Subcutaneous abdominal adipose tissue (tissue), 5 donors: ENCODE results near the gene RILPL2.

ENCODE experiments used
- H3K27ac ChIP-seq: one replicate; pipeline ENCODE4 v1.7.0; 2013; ENCODE audit warnings: low read depth, mild to moderate bottlenecking, inconsistent platforms, low read length, moderate library complexity
- H3K27me3 ChIP-seq, 5 donors: one replicate each; pipeline ENCODE4 v1.7.0; 2013; ENCODE audit warnings: low read length in 5 of 5, inconsistent platforms in 1 of 5; ENCODE audit not compliant: control insufficient read depth in 5 of 5, insufficient read depth in 4 of 5
- H3K36me3 ChIP-seq, 5 donors: one replicate each; pipeline ENCODE4 v1.7.0; 2013; ENCODE audit warnings: low read length in 5 of 5; ENCODE audit not compliant: control insufficient read depth in 5 of 5, insufficient read depth in 5 of 5
- H3K4me1 ChIP-seq, 5 donors: one replicate each; pipeline ENCODE4 v1.7.0; 2013; ENCODE audit warnings: low read length in 5 of 5, mild to moderate bottlenecking in 3 of 5, moderate library complexity in 1 of 5; ENCODE audit not compliant: control insufficient read depth in 5 of 5, insufficient read depth in 5 of 5
- H3K4me3 ChIP-seq, 5 donors: one replicate each; pipeline ENCODE4 v1.7.0; 2013; ENCODE audit warnings: low read length in 5 of 5, low read depth in 1 of 5
- H3K9ac ChIP-seq, 5 donors: one replicate each; pipeline ENCODE4 v1.7.0; 2013; ENCODE audit warnings: low read length in 5 of 5, mild to moderate bottlenecking in 4 of 5, moderate library complexity in 3 of 5
- H3K9me3 ChIP-seq, 5 donors: one replicate each; pipeline ENCODE4 v1.7.0; 2013; ENCODE audit warnings: low read length in 5 of 5; ENCODE audit not compliant: control insufficient read depth in 5 of 5
- donor health status: healthy.
- donor health status: healthy.
- donor health status: healthy.
- donor health status: healthy.
- donor health status: healthy.

RILPL2 gene

GRCh38 chr12:123450636-123451035, 14.2 kb upstream of the RILPL2 start:
- Histone ChIP-seq H3K27ac (no peak overlapping the region), H3K4me3 (no peak overlapping the region), H3K9ac (no peak overlapping the region), H3K4me1 (peaks cover 1 to 9% (median 8%) of the 10 kb centered on the region in 5 donors), H3K27me3 (no peaks in the 10 kb centered on the region), H3K36me3 (no peaks in the 10 kb centered on the region), H3K9me3 (no peaks in the 10 kb centered on the region)

- H3K4me3 ChIP-seq, result no peak overlapping the region
- H3K27me3 ChIP-seq, result no peaks in the 10 kb centered on the region
- peaks cover 1 to 16% (median 15%) of the 10 kb centered on the region in 5 donors for H3K4me1 ChIP-seq
- no peaks in the 10 kb centered on the region for H3K9me3 ChIP-seq
- H3K9ac ChIP-seq, result no peak overlapping the region
- no peaks in the 10 kb centered on the region for H3K36me3 ChIP-seq
- H3K27ac ChIP-seq, result no peak overlapping the region
Observed at GRCh38 chr12:123449856-123450255, 13.4 kb upstream of the RILPL2 start.

GRCh38 chr12:123449249-123449733, 12.8 kb upstream of the RILPL2 start:
- peaks cover 3 to 21% (median 20%) of the 10 kb centered on the region in 5 donors for H3K4me1 ChIP-seq
- no peak overlapping the region for H3K4me3 ChIP-seq
- no peak overlapping the region for H3K9ac ChIP-seq
- no peaks in the 10 kb centered on the region for H3K36me3 ChIP-seq
- H3K27me3 ChIP-seq, result no peaks in the 10 kb centered on the region
- no peaks in the 10 kb centered on the region for H3K9me3 ChIP-seq
- H3K27ac ChIP-seq, result no peak overlapping the region

- Histone ChIP-seq H3K9ac (peak overlapping the region in 1 of 5 donors; percentile 19), H3K9me3 (no peaks in the 10 kb centered on the region), H3K36me3 (no peaks in the 10 kb centered on the region), H3K4me3 (peak overlapping the region in 1 of 5 donors; percentile 1), H3K27ac (peak overlapping the region; percentile 26), H3K4me1 (peaks cover 3 to 24% (median 23%) of the 10 kb centered on the region in 5 donors), H3K27me3 (no peaks in the 10 kb centered on the region)
Observed at GRCh38 chr12:123446333-123446713, 9.8 kb upstream of the RILPL2 start.

GRCh38 chr12:123445388-123446332, 9.2 kb upstream of the RILPL2 start:
- peak overlapping the region; percentile 26 for H3K27ac ChIP-seq
- peaks cover 3 to 24% (median 23%) of the 10 kb centered on the region in 5 donors for H3K4me1 ChIP-seq
- no peaks in the 10 kb centered on the region for H3K27me3 ChIP-seq
- H3K9me3 ChIP-seq, result no peaks in the 10 kb centered on the region
- H3K4me3 ChIP-seq, result peak overlapping the region in 2 of 5 donors; percentile 1 to 26
- H3K36me3 ChIP-seq, result no peaks in the 10 kb centered on the region
- peak overlapping the region in 1 of 5 donors; percentile 19 for H3K9ac ChIP-seq

GRCh38 chr12:123444092-123445026, 7.9 kb upstream of the RILPL2 start:
- Histone ChIP-seq H3K9me3 (no peaks in the 10 kb centered on the region), H3K4me3 (no peak overlapping the region), H3K27ac (peak overlapping the region; percentile 26), H3K4me1 (peaks cover 3 to 24% (median 23%) of the 10 kb centered on the region in 5 donors), H3K27me3 (no peaks in the 10 kb centered on the region), H3K9ac (no peak overlapping the region), H3K36me3 (no peaks in the 10 kb centered on the region)

GRCh38 chr12:123442774-123443173, 6.3 kb upstream of the RILPL2 start:
- Histone ChIP-seq H3K4me3 (no peak overlapping the region), H3K36me3 (no peaks in the 10 kb centered on the region), H3K9ac (no peak overlapping the region), H3K27ac (no peak overlapping the region), H3K27me3 (no peaks in the 10 kb centered on the region), H3K9me3 (no peaks in the 10 kb centered on the region), H3K4me1 (peaks cover 3 to 24% (median 23%) of the 10 kb centered on the region in 5 donors)

GRCh38 chr12:123441523-123442164, 5.2 kb upstream of the RILPL2 start:
- Histone ChIP-seq H3K9ac (no peak overlapping the region), H3K27me3 (no peaks in the 10 kb centered on the region), H3K9me3 (no peaks in the 10 kb centered on the region), H3K4me1 (peaks cover 3 to 29% (median 28%) of the 10 kb centered on the region in 5 donors), H3K36me3 (no peaks in the 10 kb centered on the region), H3K4me3 (no peak overlapping the region), H3K27ac (no peak overlapping the region)

GRCh38 chr12:123435636-123436016, 858 bp downstream of the RILPL2 start:
- Histone ChIP-seq H3K9ac (peak overlapping the region; percentile 11 to 93 (median 90)), H3K9me3 (no peaks in the 10 kb centered on the region), H3K4me1 (peaks cover 1 to 46% (median 37%) of the 10 kb centered on the region in 5 donors), H3K27ac (peak overlapping the region; percentile 70), H3K36me3 (peaks cover 0 to 3% (median 0%) of the 10 kb centered on the region in 5 donors), H3K27me3 (no peaks in the 10 kb centered on the region), H3K4me3 (peak overlapping the region; percentile 83 to 98 (median 94))
